Endothelial cell of umbilical vein (primary cell): ENCODE results near the gene RAD23B. TPM values are rescaled to one million over a fixed set of nuclear protein-coding genes. Genes with fewer than 3 reads are reported as not detected.

Experiments used
- BruUV-seq: library from RNA; stranded (reverse); fragments of 400-500 nt; replicated peaks from 2 replicates; lab custom pipeline; 2021; lab: Mats Ljungman, UMichigan
- CTCF ChIA-PET: fragments of 300-600, 350-600 bp; sonication (Branson Sonifier 250); formaldehyde crosslinking; loops from one replicate; lab custom pipeline; 2021; ENCODE audit warnings: antibody characterized with exemption, inconsistent platforms; lab: Charles Lee
- POLR2A ChIA-PET: fragments of 300-600, 350-600 bp; sonication (Branson Sonifier 250); formaldehyde crosslinking; loops from one replicate; lab custom pipeline; 2021; ENCODE audit warnings: antibody characterized with exemption, inconsistent platforms; lab: Charles Lee
- DNase-seq: peaks from one replicate; pipeline ENCODE4 v3.0.0-alpha.2; 2011; ENCODE audit warnings: low read depth, low spot score
- FAIRE-seq: peaks from 2 replicates; lab custom pipeline; 2011; peaks lifted over from hg19 to GRCh38; lab: Jason Lieb, UNC
- H2AFZ ChIP-seq: 2 replicates; pipeline ENCODE4 v1.6.0; 2012; ENCODE audit warnings: low read depth, low read length, control low read depth, inconsistent platforms
- H3K27ac ChIP-seq: 2 replicates; pipeline ENCODE4 v1.5.1; 2011; ENCODE audit warnings: low read depth, mild to moderate bottlenecking, control low read depth, low read length, moderate library complexity; ENCODE audit not compliant: insufficient read depth
- H3K27me3 ChIP-seq, 2 experiments: 2 replicates each; pipeline versions ENCODE4 v1.6.0 to v1.6.1; 2011; ENCODE audit warnings: low read length in 2 of 2, mixed read lengths in 1 of 2; ENCODE audit not compliant: control insufficient read depth in 2 of 2, insufficient read depth in 2 of 2
- H3K36me3 ChIP-seq, 2 experiments: 2 replicates in 1 of 2; 3 replicates in 1 of 2; pipeline ENCODE4 v1.5.1; 2011; ENCODE audit warnings: low read length in 2 of 2, mild to moderate bottlenecking in 1 of 2, moderate library complexity in 1 of 2; ENCODE audit not compliant: control insufficient read depth in 2 of 2, insufficient read depth in 2 of 2; ENCODE audit errors: extremely low read depth in 1 of 2
- H3K4me1 ChIP-seq: 3 replicates; pipeline ENCODE4 v1.5.1; 2011; ENCODE audit warnings: mild to moderate bottlenecking, low read length; ENCODE audit not compliant: control insufficient read depth, insufficient read depth; ENCODE audit errors: extremely low read depth
- H3K4me2 ChIP-seq: 2 replicates; pipeline ENCODE4 v1.6.1; 2011; ENCODE audit warnings: low read length, control low read depth, mixed read lengths; ENCODE audit not compliant: insufficient read depth
- H3K4me3 ChIP-seq, 3 experiments: fragments of 200-600 bp in 1 of 3; sonication (generic), shearing (Covaris generic) in 1 of 3; replicated peaks in 1 of 3; 2 replicates each; pipeline ENCODE4 v1.5.1; 2011 to 2016; ENCODE audit warnings: control low read depth in 3 of 3, low read length in 3 of 3, mild to moderate bottlenecking in 2 of 3, inconsistent platforms in 1 of 3, low read depth in 1 of 3, moderate library complexity in 1 of 3; ENCODE audit not compliant: insufficient read depth in 1 of 3
- H3K79me2 ChIP-seq: 2 replicates; pipeline ENCODE4 v1.6.0; 2012; ENCODE audit warnings: low read length, inconsistent platforms; ENCODE audit not compliant: control insufficient read depth, insufficient read depth
- H3K9ac ChIP-seq: replicated peaks from 2 replicates; pipeline ENCODE3; 2011; ENCODE audit warnings: low read length, control low read depth; ENCODE audit not compliant: insufficient read depth; ENCODE audit errors: extremely low read depth
- H3K9me1 ChIP-seq: replicated peaks from 3 replicates; pipeline ENCODE4 v1.6.0; 2011; ENCODE audit warnings: mild to moderate bottlenecking, low read length; ENCODE audit not compliant: control insufficient read depth, insufficient read depth; ENCODE audit errors: extremely low read depth
- H3K9me3 ChIP-seq: replicated peaks from 2 replicates; pipeline ENCODE4 v1.5.1; 2012; ENCODE audit warnings: low read length, inconsistent platforms; ENCODE audit not compliant: control insufficient read depth, insufficient read depth
- H4K20me1 ChIP-seq: replicated peaks from 2 replicates; pipeline ENCODE3; 2011; ENCODE audit warnings: mild to moderate bottlenecking, low read length; ENCODE audit not compliant: control insufficient read depth, insufficient read depth; ENCODE audit errors: extremely low read depth
- CTCF ChIP-seq, 2 donors: IDR thresholded peaks; 1 replicate in 1 of 2; 2 replicates in 1 of 2; pipeline ENCODE4 v1.5.1; 2011; ENCODE audit warnings: low read length in 2 of 2, mild to moderate bottlenecking in 2 of 2, moderate library complexity in 2 of 2, control low read depth in 1 of 2, inconsistent platforms in 1 of 2, low read depth in 1 of 2; ENCODE audit not compliant: insufficient read depth in 1 of 2; ENCODE audit errors: extremely low read depth in 1 of 2
- EZH2 ChIP-seq: IDR thresholded peaks from 2 replicates; pipeline ENCODE4 v1.6.1; 2012; ENCODE audit warnings: borderline replicate concordance, low read depth, mild to moderate bottlenecking, moderate library complexity, low read length, inconsistent platforms; ENCODE audit not compliant: severe bottlenecking
- FOS ChIP-seq: IDR thresholded peaks from 2 replicates; pipeline ENCODE4 v1.6.1; 2011; ENCODE audit warnings: mild to moderate bottlenecking, low read length, moderate library complexity, borderline replicate concordance; ENCODE audit not compliant: insufficient read depth
- GATA2 ChIP-seq: IDR thresholded peaks from 2 replicates; pipeline ENCODE4 v1.7.0; 2011; ENCODE audit warnings: low read depth, mild to moderate bottlenecking, moderate library complexity, mixed read lengths, low read length; ENCODE audit not compliant: insufficient read length, insufficient read depth
- JUN ChIP-seq: IDR thresholded peaks from 2 replicates; pipeline ENCODE4 v1.6.1; 2011; ENCODE audit warnings: borderline replicate concordance, low read depth; ENCODE audit not compliant: insufficient read length, insufficient read depth
- MAX ChIP-seq: IDR thresholded peaks from 2 replicates; pipeline ENCODE4 v1.6.1; 2011; ENCODE audit not compliant: insufficient read depth, insufficient read length
- MYC ChIP-seq: IDR thresholded peaks from one replicate; pipeline ENCODE4 v1.6.1; 2011; ENCODE audit warnings: mild to moderate bottlenecking, low read depth, low read length
- POLR2A ChIP-seq: IDR thresholded peaks from 2 replicates; pipeline ENCODE4 v1.6.1; 2012; ENCODE audit warnings: low read depth, mild to moderate bottlenecking, control low read depth, low read length
- POLR2AphosphoS5 ChIP-seq: IDR thresholded peaks from 2 replicates; pipeline ENCODE4 v1.6.1; 2012; ENCODE audit warnings: low read depth, mild to moderate bottlenecking, control low read depth, low read length, moderate library complexity; ENCODE audit not compliant: insufficient read depth
- dilution Hi-C: fragments of 300-500 bp; cut with MboI; formaldehyde crosslinking; loops from one replicate; pipeline ENCODE4 v1.15.0; 2019; ENCODE audit warnings: low sequenced_read_pairs; ENCODE audit not compliant: extremely low pct_ligation_motif_present
- intact Hi-C: fragments of 100-400 bp; cut with micrococcal nuclease; formaldehyde crosslinking; loops from one replicate; pipeline ENCODE4 v1.10.0; 2022
- polyA plus RNA-seq, 4 experiments: library from polyadenylated mRNA; depleted of rRNA in 3 of 4; stranded (reverse) in 3 of 4; unstranded in 1 of 4; fragments of >200 nt; gene quantifications; 2 replicates each; pipeline versions ENCODE4 v1.2.1 to v1.2.3, GENCODE V29; 2011 to 2012; ENCODE audit warnings: missing spikeins in 1 of 4
- total RNA-seq: library from RNA; stranded (reverse); gene quantifications from 2 replicates; pipeline ENCODE4 v1.2.3, GENCODE V29; 2021

Gene RAD23B
- total and polyA plus RNA-seq, 2 donors (not counting 3 experiments of a cell fraction or from before 2014, with no cell fraction given) = 63.8 to 100 TPM

GRCh38 chr9:107292821-107293542 lies 9.9 kb downstream of the RAD23B start:
- H3K4me2 ChIP-seq = no peak overlapping the region
- peaks cover 100% of the 10 kb centered on the region for H3K79me2 ChIP-seq
- ChIA-PET CTCF (interaction anchor here (1.6 kb wide), 1 partner anchor 9 kb away, joined by 3 read pairs; no protein-coding TSS in a partner anchor), POLR2A (no interaction called here)
- FAIRE-seq (no peak), DNase-seq (no peak)
- H4K20me1 ChIP-seq = peaks cover 39% of the 10 kb centered on the region
- BruUV-seq = no TSS peak
- no peaks in the 10 kb centered on the region for H3K27me3 ChIP-seq
- intact Hi-C loops = loop anchor here (1.0 kb wide), 1 partner anchor 9 kb away; no protein-coding TSS in a partner anchor
- no peaks in the 10 kb centered on the region for H3K9me3 ChIP-seq
- no peak overlapping the region for H3K9ac ChIP-seq
- H3K27ac ChIP-seq = no peak overlapping the region
- dilution Hi-C loops = no loop called here
- no peak overlapping the region for H3K4me3 ChIP-seq
- no peaks in the 10 kb centered on the region for H3K36me3 ChIP-seq
- H3K4me1 ChIP-seq = no peaks in the 10 kb centered on the region
- no peak overlapping the region for H2AFZ ChIP-seq
- no peaks in the 10 kb centered on the region for H3K9me1 ChIP-seq
- TF ChIP-seq POLR2AphosphoS5 = no peak
- TF ChIP-seq CTCF (IDR thresholded peaks at IDR 0.05; ENCODE audit: extremely low read depth in 1 of 2, insufficient read depth in 1 of 2, low read depth in 1 of 2, low read length in 2 of 2) = no peak
- TF ChIP-seq GATA2 = no peak
- TF ChIP-seq MYC = no peak
- TF ChIP-seq POLR2A = no peak
- TF ChIP-seq EZH2 = no peak
- no peak for TF ChIP-seq FOS
- TF ChIP-seq MAX = no peak
- TF ChIP-seq JUN = no peak
